ENCODE measurements around the gene SEMG1. TPM values are rescaled to one million over a fixed set of nuclear protein-coding genes. Genes with fewer than 3 reads are reported as not detected.

The SEMG1 gene
- total RNA-seq, 1 experiment from 2014 or later = 0.21 TPM

DNA sequence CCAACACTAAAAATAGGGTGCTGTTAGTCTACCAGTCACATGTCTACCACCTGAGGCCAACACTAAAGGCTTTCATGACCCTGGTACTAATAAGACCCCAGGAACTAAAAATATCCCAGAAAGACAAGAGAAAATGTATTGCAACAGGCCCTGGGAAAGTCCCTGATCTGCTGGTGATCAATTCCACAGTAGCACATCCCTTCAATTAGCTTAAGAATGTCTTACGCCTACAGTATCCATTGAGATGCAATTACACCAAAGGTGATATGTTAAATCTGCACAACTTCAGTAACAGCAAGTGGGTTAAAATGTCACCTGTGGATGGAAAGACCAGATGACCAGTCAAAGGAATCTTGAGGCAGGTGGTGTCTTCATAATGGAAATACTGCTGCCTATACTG is 3.1 kb downstream of the SEMG1 start:
- CTCF ChIA-PET = no interaction called here
- Mint-ChIP-seq H3K36me3 (ENCODE audit: insufficient read depth, unreplicated experiment) (no peaks in the 10 kb centered on the region), H3K27me3 (ENCODE audit: unreplicated experiment) (peaks cover 90% of the 10 kb centered on the region), H3K4me3 (ENCODE audit: low read depth, unreplicated experiment) (no peak overlapping the region), H3K9me3 (ENCODE audit: low read depth, unreplicated experiment) (peaks cover 2% of the 10 kb centered on the region), H3K4me1 (ENCODE audit: low read depth, unreplicated experiment) (no peaks in the 10 kb centered on the region), H3K27ac (ENCODE audit: unreplicated experiment) (no peak overlapping the region)
- no peak for DNase-seq
- TF ChIP-seq, protein P1, sequence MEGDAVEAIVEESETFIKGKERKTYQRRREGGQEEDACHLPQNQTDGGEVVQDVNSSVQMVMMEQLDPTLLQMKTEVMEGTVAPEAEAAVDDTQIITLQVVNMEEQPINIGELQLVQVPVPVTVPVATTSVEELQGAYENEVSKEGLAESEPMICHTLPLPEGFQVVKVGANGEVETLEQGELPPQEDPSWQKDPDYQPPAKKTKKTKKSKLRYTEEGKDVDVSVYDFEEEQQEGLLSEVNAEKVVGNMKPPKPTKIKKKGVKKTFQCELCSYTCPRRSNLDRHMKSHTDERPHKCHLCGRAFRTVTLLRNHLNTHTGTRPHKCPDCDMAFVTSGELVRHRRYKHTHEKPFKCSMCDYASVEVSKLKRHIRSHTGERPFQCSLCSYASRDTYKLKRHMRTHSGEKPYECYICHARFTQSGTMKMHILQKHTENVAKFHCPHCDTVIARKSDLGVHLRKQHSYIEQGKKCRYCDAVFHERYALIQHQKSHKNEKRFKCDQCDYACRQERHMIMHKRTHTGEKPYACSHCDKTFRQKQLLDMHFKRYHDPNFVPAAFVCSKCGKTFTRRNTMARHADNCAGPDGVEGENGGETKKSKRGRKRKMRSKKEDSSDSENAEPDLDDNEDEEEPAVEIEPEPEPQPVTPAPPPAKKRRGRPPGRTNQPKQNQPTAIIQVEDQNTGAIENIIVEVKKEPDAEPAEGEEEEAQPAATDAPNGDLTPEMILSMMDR (IDR thresholded peaks at IDR 0.05; ENCODE audit: unreplicated experiment) = no peak
- intact Hi-C loops (cut with micrococcal nuclease; ENCODE audit: unreplicated experiment) = no loop called here
- BruUV-seq (replicated peaks) = no TSS peak

DNA sequence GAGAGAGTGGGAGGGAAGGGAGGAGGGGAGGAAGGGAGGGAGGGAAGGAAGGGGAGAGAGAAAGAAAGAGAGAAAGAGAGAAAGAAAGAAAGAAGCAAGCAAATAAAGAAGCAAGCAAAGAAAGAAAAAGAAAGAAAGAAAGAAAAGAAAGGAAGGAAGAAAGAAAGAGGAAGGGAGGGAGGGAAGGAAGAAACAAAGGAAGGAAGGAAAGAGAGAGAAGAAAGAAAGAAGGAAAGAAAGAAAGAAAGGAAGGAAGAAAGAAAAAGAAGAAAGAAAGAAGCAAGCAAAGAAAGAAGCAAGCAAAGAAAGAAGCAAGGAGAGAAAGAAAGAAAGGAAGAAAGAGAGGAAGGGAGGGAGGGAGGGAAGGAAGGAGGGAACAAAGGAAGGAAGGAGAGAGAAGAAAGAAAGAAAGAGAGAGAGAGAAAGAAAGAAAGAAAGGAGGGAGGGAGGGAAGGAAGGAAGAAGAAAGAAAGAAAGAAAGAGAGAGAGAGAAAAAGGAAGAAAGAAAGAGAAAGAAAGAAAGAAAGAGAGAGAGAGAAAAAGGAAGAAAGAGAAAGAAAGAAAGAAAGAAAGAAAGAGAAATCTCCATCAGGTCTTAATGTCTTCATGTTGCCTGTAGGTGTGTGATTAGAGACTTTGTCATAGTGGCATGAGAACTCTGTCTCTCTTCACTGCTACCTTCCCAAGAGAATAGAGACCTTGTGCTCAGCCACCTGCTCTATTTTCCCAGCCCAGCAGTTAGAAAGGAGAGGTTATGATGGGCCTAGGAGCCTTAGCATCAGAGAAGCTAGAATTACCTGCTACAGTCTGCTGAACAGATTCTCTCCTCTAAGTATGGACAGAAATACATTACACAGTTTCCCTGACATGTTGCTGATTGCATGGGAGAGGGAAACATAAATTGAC is 5.0 kb downstream of the SEMG1 start:
- peaks cover 71% of the 10 kb centered on the region for H3K27me3 Mint-ChIP-seq (ENCODE audit: unreplicated experiment)
- intact Hi-C loops (cut with micrococcal nuclease; ENCODE audit: unreplicated experiment) = no loop called here

DNA sequence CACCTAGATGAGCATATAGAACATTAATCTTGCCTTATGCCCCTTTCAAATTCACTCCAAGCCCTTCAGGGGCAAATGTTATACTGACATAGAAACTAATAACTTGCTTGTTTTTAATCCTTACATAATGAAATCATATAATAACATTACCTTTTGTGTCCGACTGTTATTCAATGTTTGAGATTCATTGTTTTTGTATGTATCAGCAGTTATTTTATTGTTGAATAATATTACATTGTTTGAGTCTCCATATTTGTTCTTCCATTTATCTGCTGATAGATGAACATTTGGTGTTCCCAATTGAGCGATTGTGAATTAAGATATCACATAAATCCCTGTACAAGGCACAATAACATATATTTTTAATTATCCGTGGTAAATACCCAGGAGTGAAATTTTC is 6.0 kb downstream of the SEMG1 start:
- no peak for DNase-seq
- CTCF ChIA-PET = no interaction called here
- TF ChIP-seq, protein P1 (IDR thresholded peaks at IDR 0.05; ENCODE audit: unreplicated experiment) = no peak
- Mint-ChIP-seq H3K4me3 (ENCODE audit: low read depth, unreplicated experiment) (no peak overlapping the region), H3K36me3 (ENCODE audit: insufficient read depth, unreplicated experiment) (no peaks in the 10 kb centered on the region), H3K27me3 (ENCODE audit: unreplicated experiment) (peaks cover 61% of the 10 kb centered on the region), H3K9me3 (ENCODE audit: low read depth, unreplicated experiment) (peaks cover 2% of the 10 kb centered on the region), H3K27ac (ENCODE audit: unreplicated experiment) (no peak overlapping the region), H3K4me1 (ENCODE audit: low read depth, unreplicated experiment) (peaks cover under 1% of the 10 kb centered on the region)
- BruUV-seq (replicated peaks) = no TSS peak
- intact Hi-C loops (cut with micrococcal nuclease; ENCODE audit: unreplicated experiment) = no loop called here

More for the DNA sequence above, 5.0 kb downstream of the SEMG1 start:
- CTCF ChIA-PET = no interaction called here
- H3K36me3 Mint-ChIP-seq (ENCODE audit: insufficient read depth, unreplicated experiment) = no peaks in the 10 kb centered on the region
- H3K9me3 Mint-ChIP-seq (ENCODE audit: low read depth, unreplicated experiment) = peaks cover 2% of the 10 kb centered on the region
- no TSS peak for BruUV-seq (replicated peaks)
- TF ChIP-seq, protein P1 (IDR thresholded peaks at IDR 0.05; ENCODE audit: unreplicated experiment) = no peak
- DNase-seq = no peak
- H3K27ac Mint-ChIP-seq (ENCODE audit: unreplicated experiment) = no peak overlapping the region
- no peaks in the 10 kb centered on the region for H3K4me1 Mint-ChIP-seq (ENCODE audit: low read depth, unreplicated experiment)
- no peak overlapping the region for H3K4me3 Mint-ChIP-seq (ENCODE audit: low read depth, unreplicated experiment)

DNA sequence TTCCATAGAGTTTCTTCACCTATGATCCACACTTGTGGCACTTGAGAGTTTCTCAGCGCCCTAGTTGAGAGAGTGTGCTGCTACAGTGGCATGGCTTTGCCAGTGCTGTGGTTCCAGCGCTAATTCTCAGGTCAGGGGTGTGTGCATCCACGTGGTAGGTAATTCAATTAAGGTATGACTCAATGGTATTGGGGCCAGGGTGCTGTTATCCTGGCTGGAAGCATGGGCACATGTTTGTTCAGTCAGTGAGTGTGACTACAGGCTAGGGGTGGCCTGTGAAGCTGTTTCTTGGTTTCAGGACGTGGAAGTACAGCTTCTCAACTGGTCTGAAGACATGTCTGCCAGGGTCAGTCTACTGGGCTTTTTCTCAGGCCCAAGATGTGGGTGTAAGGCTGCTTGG is 11.3 kb downstream of the SEMG1 start:
- Mint-ChIP-seq H3K27ac (ENCODE audit: unreplicated experiment) (no peak overlapping the region), H3K27me3 (ENCODE audit: unreplicated experiment) (peaks cover 47% of the 10 kb centered on the region), H3K4me3 (ENCODE audit: low read depth, unreplicated experiment) (no peak overlapping the region), H3K4me1 (ENCODE audit: low read depth, unreplicated experiment) (peaks cover 7% of the 10 kb centered on the region), H3K9me3 (ENCODE audit: low read depth, unreplicated experiment) (peaks cover 5% of the 10 kb centered on the region), H3K36me3 (ENCODE audit: insufficient read depth, unreplicated experiment) (no peaks in the 10 kb centered on the region)
- TF ChIP-seq, protein P1 (IDR thresholded peaks at IDR 0.05; ENCODE audit: unreplicated experiment) = no peak
- no peak for DNase-seq
- CTCF ChIA-PET = no interaction called here
- intact Hi-C loops (cut with micrococcal nuclease; ENCODE audit: unreplicated experiment) = no loop called here
- no TSS peak for BruUV-seq (replicated peaks)
